ENCODE measurements around the gene PIPOX. TPM values are rescaled to one million over a fixed set of nuclear protein-coding genes. Genes with fewer than 3 reads are reported as not detected.

Gene PIPOX
- total RNA-seq, 2 donors from 2014 or later = 1.8 to 5.9 TPM

GRCh38 chr17:29005936-29006511 lies 36.9 kb upstream of the PIPOX start, which contains the start of gene SEZ6:
Gene SEZ6 (minus strand): TSS chr17:29006033. CDS start chr17:29005869, 164 bp downstream.
- Mint-ChIP-seq H3K4me1 (peaks cover 34% of the 10 kb centered on the region), H3K27ac (no peak within 1 kb of the TSS), H3K27me3 (ENCODE audit: insufficient read depth) (peaks cover 49% of the 10 kb centered on the region), H3K9me3 (no peaks in the 10 kb centered on the region), H3K4me3 (peak within 1 kb of the TSS; percentile 33), H3K36me3 (ENCODE audit: low read depth) (no peaks in the 10 kb centered on the region)
- 7 to 15% methylated on average over 21 to 43 of the region's 43 CpGs for WGBS, 2 experiments (ENCODE audit: insufficient coverage in 1 of 2, insufficient read length in 1 of 2)
- peaks cover 27% of the 10 kb centered on the region for H3K27me3 ChIP-seq (ENCODE audit: control insufficient read depth, insufficient read depth, low read length, poor library complexity, severe bottlenecking)
- peak; percentile 98 for DNase-seq
- H3K27ac ChIP-seq (ENCODE audit: low read depth, low read length) = no peak within 1 kb of the TSS
- no peak for TF ChIP-seq CTCF (conservative IDR thresholded peaks at IDR 0.05)
- H3K36me3 ChIP-seq (ENCODE audit: control insufficient read depth, insufficient read depth, low read length) = no peaks in the 10 kb centered on the region
- no peak within 1 kb of the TSS for H3K9ac ChIP-seq (ENCODE audit: extremely low read depth, low read length, poor library complexity, severe bottlenecking)
- H3K4me3 ChIP-seq (ENCODE audit: low read length) = no peak within 1 kb of the TSS
- H3K9me3 ChIP-seq (ENCODE audit: control insufficient read depth, low read length) = no peaks in the 10 kb centered on the region
- peaks cover 7% of the 10 kb centered on the region for H3K4me1 ChIP-seq (ENCODE audit: control insufficient read depth, insufficient read depth, low read length)

GRCh38 chr17:29007456-29007855 lies 35.5 kb upstream of the PIPOX start:
- H3K9me3 Mint-ChIP-seq = no peaks in the 10 kb centered on the region
- H3K4me3 Mint-ChIP-seq = no peak overlapping the region
- H3K27me3 Mint-ChIP-seq (ENCODE audit: insufficient read depth) = peaks cover 49% of the 10 kb centered on the region
- H3K27ac Mint-ChIP-seq = no peak overlapping the region
- peaks cover 23% of the 10 kb centered on the region for H3K4me1 Mint-ChIP-seq
- Histone ChIP-seq H3K9me3 (ENCODE audit: control insufficient read depth, low read length) (no peaks in the 10 kb centered on the region), H3K4me3 (ENCODE audit: low read length) (no peak overlapping the region), H3K9ac (ENCODE audit: extremely low read depth, low read length, poor library complexity, severe bottlenecking) (no peak overlapping the region), H3K27me3 (ENCODE audit: control insufficient read depth, insufficient read depth, low read length, poor library complexity, severe bottlenecking) (peaks cover 27% of the 10 kb centered on the region), H3K36me3 (ENCODE audit: control insufficient read depth, insufficient read depth, low read length) (no peaks in the 10 kb centered on the region), H3K4me1 (ENCODE audit: control insufficient read depth, insufficient read depth, low read length) (peaks cover 7% of the 10 kb centered on the region), H3K27ac (ENCODE audit: low read depth, low read length) (no peak overlapping the region)
- DNase-seq = no peak
- TF ChIP-seq CTCF (conservative IDR thresholded peaks at IDR 0.05) = no peak
- no peaks in the 10 kb centered on the region for H3K36me3 Mint-ChIP-seq (ENCODE audit: low read depth)
- WGBS, 2 experiments (ENCODE audit: insufficient coverage in 1 of 2, insufficient read length in 1 of 2) = 83% methylated on average over 2 of the region's 2 CpGs

- WGBS, 2 experiments (ENCODE audit: insufficient coverage in 1 of 2, insufficient read length in 1 of 2) = 71 to 77% methylated on average over 2 of the region's 2 CpGs
- H3K36me3 ChIP-seq (ENCODE audit: control insufficient read depth, insufficient read depth, low read length) = no peaks in the 10 kb centered on the region
- peaks cover 27% of the 10 kb centered on the region for H3K27me3 ChIP-seq (ENCODE audit: control insufficient read depth, insufficient read depth, low read length, poor library complexity, severe bottlenecking)
- no peaks in the 10 kb centered on the region for H3K9me3 Mint-ChIP-seq
- H3K27me3 Mint-ChIP-seq (ENCODE audit: insufficient read depth) = peaks cover 44% of the 10 kb centered on the region
- no peaks in the 10 kb centered on the region for H3K36me3 Mint-ChIP-seq (ENCODE audit: low read depth)
- no peak overlapping the region for H3K4me3 Mint-ChIP-seq
- no peak overlapping the region for H3K27ac Mint-ChIP-seq
- H3K4me3 ChIP-seq (ENCODE audit: low read length) = no peak overlapping the region
- peaks cover 7% of the 10 kb centered on the region for H3K4me1 ChIP-seq (ENCODE audit: control insufficient read depth, insufficient read depth, low read length)
- H3K9ac ChIP-seq (ENCODE audit: extremely low read depth, low read length, poor library complexity, severe bottlenecking) = no peak overlapping the region
- H3K27ac ChIP-seq (ENCODE audit: low read depth, low read length) = no peak overlapping the region
- H3K4me1 Mint-ChIP-seq = peaks cover 18% of the 10 kb centered on the region
- DNase-seq = no peak
- no peak for TF ChIP-seq CTCF (conservative IDR thresholded peaks at IDR 0.05)
- H3K9me3 ChIP-seq (ENCODE audit: control insufficient read depth, low read length) = no peaks in the 10 kb centered on the region
These were observed 35.0 kb upstream of the PIPOX start for GRCh38 chr17:29007860-29008455.

All from endodermal cell (in vitro differentiated cells).